Fibroblast of the aortic adventitia (primary cell): Measurements from ENCODE around the gene CYB561. TPM values are rescaled to one million over a fixed set of nuclear protein-coding genes. Genes with fewer than 3 reads are reported as not detected.

Experiments used
- DNase-seq: peaks from one replicate; pipeline ENCODE4 v3.0.0-alpha.2; 2010; ENCODE audit warnings: low read depth
- H3K4me3 ChIP-seq: 2 replicates; pipeline ENCODE4 v1.5.1; 2011; ENCODE audit warnings: low read depth, mild to moderate bottlenecking, control low read depth, low read length, moderate library complexity
- total RNA-seq: library from RNA; depleted of rRNA; stranded (reverse); fragments of >200 nt; gene quantifications from 2 replicates; pipeline ENCODE4 v1.2.3, GENCODE V29; 2012; ENCODE audit warnings: low replicate concordance
- TF ChIP-seq, protein P1 (sequence below): IDR thresholded peaks from 2 replicates; pipeline ENCODE4 v1.5.1; 2011; ENCODE audit warnings: mild to moderate bottlenecking, low read length, control low read depth, inconsistent platforms; ENCODE audit not compliant: insufficient read depth

The CYB561 gene
- total RNA-seq, 1 donor: 29.5 TPM

DNA sequence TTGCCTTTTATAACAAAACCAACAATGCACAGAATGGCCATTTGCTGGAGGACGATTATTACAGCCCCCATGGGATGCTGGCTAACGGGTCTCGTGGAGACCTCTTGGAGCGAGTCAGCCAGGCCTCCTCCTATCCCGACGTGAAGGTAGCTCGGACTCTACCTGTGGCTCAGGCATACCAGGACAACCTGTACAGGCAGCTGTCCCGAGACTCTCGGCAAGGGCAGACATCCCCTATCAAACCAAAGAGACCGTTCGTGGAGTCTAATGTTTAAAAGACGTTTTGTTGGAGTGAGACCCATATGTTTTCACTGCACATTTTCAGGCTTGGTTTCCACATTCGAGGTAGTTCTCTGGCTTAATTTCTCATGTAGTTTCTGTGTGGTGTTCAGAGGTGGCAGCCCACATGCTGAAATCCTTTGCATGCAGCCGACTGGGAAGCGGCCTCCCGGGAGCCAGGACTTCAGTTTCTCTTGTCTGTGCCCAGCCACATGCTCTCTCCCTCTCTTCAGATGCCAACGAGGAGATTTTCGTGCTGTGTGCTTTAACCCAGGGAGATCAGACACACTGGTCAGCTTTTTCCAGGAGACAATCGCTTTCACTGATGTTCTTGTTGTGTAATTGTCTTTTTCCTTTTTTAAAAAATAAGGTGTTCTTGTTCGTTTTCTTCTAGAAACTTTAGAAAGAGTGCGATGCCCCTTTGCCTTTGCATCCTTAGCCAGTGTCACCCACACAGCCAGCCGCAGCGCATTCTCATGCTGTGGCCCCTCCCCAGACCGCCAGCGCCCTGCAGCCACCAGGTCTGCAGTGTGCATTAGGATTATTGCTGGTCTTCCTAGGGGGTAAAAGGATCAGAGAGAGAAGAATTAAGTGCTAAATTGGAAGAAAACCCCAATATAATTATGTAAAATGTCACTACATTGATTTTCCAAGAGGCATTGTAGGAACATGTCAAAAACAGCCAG lies 24.1 kb downstream of the CYB561 start:
- TF ChIP-seq, protein P1, sequence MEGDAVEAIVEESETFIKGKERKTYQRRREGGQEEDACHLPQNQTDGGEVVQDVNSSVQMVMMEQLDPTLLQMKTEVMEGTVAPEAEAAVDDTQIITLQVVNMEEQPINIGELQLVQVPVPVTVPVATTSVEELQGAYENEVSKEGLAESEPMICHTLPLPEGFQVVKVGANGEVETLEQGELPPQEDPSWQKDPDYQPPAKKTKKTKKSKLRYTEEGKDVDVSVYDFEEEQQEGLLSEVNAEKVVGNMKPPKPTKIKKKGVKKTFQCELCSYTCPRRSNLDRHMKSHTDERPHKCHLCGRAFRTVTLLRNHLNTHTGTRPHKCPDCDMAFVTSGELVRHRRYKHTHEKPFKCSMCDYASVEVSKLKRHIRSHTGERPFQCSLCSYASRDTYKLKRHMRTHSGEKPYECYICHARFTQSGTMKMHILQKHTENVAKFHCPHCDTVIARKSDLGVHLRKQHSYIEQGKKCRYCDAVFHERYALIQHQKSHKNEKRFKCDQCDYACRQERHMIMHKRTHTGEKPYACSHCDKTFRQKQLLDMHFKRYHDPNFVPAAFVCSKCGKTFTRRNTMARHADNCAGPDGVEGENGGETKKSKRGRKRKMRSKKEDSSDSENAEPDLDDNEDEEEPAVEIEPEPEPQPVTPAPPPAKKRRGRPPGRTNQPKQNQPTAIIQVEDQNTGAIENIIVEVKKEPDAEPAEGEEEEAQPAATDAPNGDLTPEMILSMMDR: no peak
- no peak for DNase-seq
- no peak overlapping the region for H3K4me3 ChIP-seq

DNA sequence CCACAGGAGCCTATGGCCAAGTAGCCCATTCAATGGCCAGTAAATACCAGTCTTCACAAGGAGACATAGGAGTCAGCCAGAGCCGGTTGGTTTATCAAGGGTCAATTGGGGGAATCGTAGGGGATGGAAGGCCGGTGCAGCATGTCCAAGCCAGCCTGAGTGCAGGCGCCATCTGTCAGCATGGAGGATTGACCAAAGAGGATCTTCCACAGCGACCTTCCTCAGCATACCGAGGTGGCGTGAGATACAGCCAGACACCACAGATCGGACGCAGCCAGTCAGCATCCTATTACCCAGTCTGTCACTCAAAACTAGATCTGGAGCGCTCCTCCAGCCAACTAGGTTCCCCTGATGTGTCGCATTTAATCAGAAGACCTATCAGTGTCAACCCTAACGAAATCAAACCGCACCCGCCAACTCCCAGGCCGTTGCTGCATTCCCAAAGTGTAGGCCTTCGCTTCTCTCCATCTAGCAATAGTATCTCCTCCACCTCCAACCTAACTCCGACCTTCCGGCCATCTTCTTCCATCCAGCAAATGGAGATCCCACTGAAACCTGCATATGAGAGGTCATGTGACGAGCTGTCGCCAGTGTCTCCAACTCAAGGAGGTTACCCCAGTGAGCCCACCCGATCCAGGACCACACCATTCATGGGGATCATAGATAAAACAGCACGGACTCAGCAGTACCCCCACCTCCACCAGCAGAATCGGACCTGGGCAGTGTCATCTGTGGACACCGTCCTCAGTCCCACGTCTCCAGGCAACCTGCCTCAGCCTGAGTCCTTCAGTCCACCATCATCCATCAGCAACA lies 25.0 kb downstream of the CYB561 start:
- DNase-seq: no peak
- TF ChIP-seq, protein P1: no peak
- H3K4me3 ChIP-seq: no peak overlapping the region

DNA sequence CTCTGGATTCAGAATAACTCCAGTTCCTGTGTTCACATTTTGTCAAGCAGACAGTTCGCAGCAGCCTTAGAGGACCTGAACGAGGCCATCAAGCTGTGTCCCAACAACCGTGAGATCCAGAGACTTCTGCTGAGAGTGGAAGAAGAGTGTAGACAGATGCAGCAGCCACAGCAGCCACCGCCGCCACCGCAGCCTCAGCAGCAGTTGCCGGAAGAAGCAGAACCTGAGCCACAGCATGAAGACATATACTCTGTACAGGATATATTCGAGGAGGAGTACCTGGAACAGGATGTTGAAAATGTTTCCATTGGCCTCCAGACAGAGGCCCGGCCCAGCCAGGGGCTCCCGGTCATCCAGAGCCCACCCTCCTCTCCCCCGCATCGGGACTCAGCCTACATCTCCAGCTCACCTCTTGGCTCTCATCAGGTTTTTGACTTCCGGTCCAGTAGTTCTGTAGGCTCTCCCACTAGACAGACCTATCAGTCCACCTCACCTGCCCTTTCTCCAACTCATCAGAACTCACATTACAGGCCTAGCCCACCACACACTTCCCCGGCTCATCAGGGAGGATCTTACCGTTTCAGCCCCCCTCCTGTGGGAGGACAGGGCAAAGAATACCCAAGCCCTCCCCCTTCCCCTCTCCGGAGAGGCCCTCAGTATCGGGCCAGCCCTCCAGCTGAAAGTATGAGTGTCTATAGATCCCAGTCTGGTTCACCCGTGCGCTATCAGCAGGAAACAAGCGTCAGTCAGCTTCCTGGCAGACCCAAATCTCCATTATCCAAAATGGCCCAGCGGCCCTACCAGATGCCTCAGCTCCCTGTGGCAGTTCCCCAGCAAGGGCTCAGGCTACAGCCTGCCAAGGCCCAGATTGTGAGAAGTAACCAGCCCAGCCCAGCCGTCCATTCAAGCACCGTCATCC lies 25.9 kb downstream of the CYB561 start:
- TF ChIP-seq, protein P1: no peak
- H3K4me3 ChIP-seq: no peak overlapping the region
- DNase-seq: no peak

DNA sequence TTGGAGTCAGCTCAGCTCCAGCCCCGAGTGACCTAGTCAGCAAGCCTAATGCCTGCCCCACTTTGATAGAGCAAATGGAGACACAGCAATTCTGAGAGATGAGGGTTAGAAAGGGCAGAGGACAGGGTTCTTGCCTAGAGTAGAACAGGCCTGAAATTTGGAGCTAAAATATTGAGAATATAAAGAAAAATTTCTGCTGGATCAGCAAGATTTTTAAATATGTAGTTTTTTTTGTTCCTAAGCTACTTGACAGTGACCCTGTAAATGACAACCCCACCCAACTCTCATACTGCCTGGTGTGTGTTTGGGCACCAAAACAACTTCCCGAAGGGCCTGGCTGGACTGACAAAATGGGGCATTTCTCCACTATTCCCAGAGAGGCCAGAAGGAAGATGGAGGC lies 26.7 kb downstream of the CYB561 start:
- TF ChIP-seq, protein P1: no peak
- no peak for DNase-seq
- H3K4me3 ChIP-seq: no peak overlapping the region

DNA sequence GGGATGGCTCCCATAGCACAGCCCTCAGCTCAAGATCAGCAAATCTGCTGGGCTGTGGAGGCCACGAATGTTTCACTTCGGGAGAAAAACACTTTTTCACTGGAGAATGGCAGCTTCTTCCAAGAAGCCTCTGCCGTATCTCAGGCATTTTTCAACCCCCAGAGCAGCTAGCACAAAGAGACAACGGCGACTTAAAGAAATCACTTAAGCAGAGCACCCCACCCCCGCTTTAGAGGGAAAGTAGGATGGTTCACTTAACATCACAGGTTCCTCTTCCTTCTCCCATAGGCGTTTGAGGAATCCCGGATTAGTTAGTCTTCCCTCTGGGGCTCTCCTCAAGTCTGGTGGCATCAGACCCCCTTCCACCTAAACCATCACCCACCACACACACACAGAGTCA lies 27.6 kb downstream of the CYB561 start:
- TF ChIP-seq, protein P1: no peak
- H3K4me3 ChIP-seq: no peak overlapping the region
- no peak for DNase-seq

DNA sequence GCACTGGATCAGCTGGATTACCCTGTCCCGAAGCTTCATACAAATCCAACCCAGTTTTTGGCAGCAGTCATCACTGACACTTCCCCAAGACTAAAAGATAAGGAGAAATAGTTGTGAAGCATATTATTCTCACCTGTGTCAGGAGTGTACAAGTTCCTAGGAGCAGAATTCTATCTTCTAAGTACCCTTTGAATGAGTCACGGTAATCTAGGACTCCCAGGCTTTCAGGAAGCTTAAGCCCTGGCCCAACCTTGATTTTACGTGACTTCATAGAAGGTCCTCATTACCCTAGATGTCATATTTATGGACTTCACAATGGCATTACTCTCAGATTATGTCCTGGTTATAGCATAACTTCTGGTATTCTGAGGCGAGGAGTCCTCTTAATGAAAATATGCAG lies 31.9 kb downstream of the CYB561 start:
- no peak for DNase-seq
- no peak overlapping the region for H3K4me3 ChIP-seq
- TF ChIP-seq, protein P1: no peak
